HepG2 (cell line): Measurements from ENCODE around the gene MTOR. TPM values are rescaled to one million over a fixed set of nuclear protein-coding genes. Genes with fewer than 3 reads are reported as not detected.

Experiments
- ATRX ChIP-seq: sonication (generic); formaldehyde crosslinking; IDR thresholded peaks from 2 replicates; pipeline ENCODE4 v1.4.0; 2020; ENCODE audit warnings: missing genetic modification reagents, borderline replicate concordance
- BCL6 ChIP-seq: IDR thresholded peaks from 2 replicates; pipeline ENCODE4 v1.6.1; 2016; ENCODE audit warnings: missing genetic modification reagents, missing compliant biosample characterization
- CREM ChIP-seq, 2 experiments: sonication (generic) in 1 of 2; formaldehyde crosslinking in 1 of 2; IDR thresholded peaks; 2 replicates each; pipeline versions ENCODE4 v1.4.0 to v1.6.1; 2016 to 2020; ENCODE audit warnings: antibody characterized with exemption in 1 of 2, mild to moderate bottlenecking in 1 of 2, missing genetic modification reagents in 1 of 2
- GATAD1 ChIP-seq: IDR thresholded peaks from 2 replicates; pipeline ENCODE4 v1.6.1; 2016; ENCODE audit warnings: missing genetic modification reagents, missing compliant biosample characterization
- IRF2 ChIP-seq: IDR thresholded peaks from 2 replicates; pipeline ENCODE4 v1.6.1; 2018; ENCODE audit warnings: missing genetic modification reagents, missing compliant biosample characterization
- IRX3 ChIP-seq: sonication (generic); formaldehyde crosslinking; IDR thresholded peaks from 2 replicates; pipeline ENCODE4 v1.8.1; 2023; ENCODE audit warnings: mild to moderate bottlenecking, low read depth, missing genetic modification reagents, borderline replicate concordance
- NCOR1 ChIP-seq: fragments of 200-600 bp; sonication (generic); IDR thresholded peaks from 2 replicates; pipeline ENCODE4 v1.7.0; 2017; ENCODE audit warnings: antibody characterized with exemption, low read length, borderline replicate concordance
- PHF21A ChIP-seq: sonication (generic); formaldehyde crosslinking; IDR thresholded peaks from 2 replicates; pipeline ENCODE4 v1.5.0; 2020; ENCODE audit warnings: mild to moderate bottlenecking, missing genetic modification reagents
- PPARG ChIP-seq: conservative IDR thresholded peaks from 2 replicates; pipeline ENCODE4 v1.6.1; 2016; ENCODE audit warnings: missing biosample characterization, missing genetic modification reagents
- RCOR2 ChIP-seq: IDR thresholded peaks from 2 replicates; pipeline ENCODE4 v1.6.1; 2016; ENCODE audit warnings: missing biosample characterization, missing genetic modification reagents
- YEATS4 ChIP-seq: sonication (generic); formaldehyde crosslinking; IDR thresholded peaks from 2 replicates; pipeline ENCODE4 v1.4.0; 2020; ENCODE audit warnings: missing genetic modification reagents, borderline replicate concordance
- YY1 ChIP-seq: IDR thresholded peaks from 2 replicates; pipeline ENCODE4 v1.6.1; 2011; ENCODE audit warnings: low read length, low read depth, moderate library complexity, mild to moderate bottlenecking; ENCODE audit not compliant: insufficient read depth, insufficient replicate concordance
- ZBTB20 ChIP-seq: sonication (generic); formaldehyde crosslinking; IDR thresholded peaks from 2 replicates; pipeline ENCODE4 v1.8.1; 2023; ENCODE audit warnings: missing genetic modification reagents, low read depth, mild to moderate bottlenecking, borderline replicate concordance
- ZBTB37 ChIP-seq: sonication (generic); formaldehyde crosslinking; IDR thresholded peaks from 2 replicates; pipeline ENCODE4 v1.4.0; 2020; ENCODE audit warnings: mild to moderate bottlenecking, missing genetic modification reagents
- ZNF501 ChIP-seq: sonication (generic); formaldehyde crosslinking; IDR thresholded peaks from 2 replicates; pipeline ENCODE4 v1.5.1; 2020; ENCODE audit warnings: mild to moderate bottlenecking, moderate library complexity, missing genetic modification reagents
- ZNF547 ChIP-seq: sonication (generic); formaldehyde crosslinking; IDR thresholded peaks from 2 replicates; pipeline ENCODE4 v1.5.1; 2020; ENCODE audit warnings: mild to moderate bottlenecking, missing genetic modification reagents
- ZNF704 ChIP-seq: sonication (generic); formaldehyde crosslinking; IDR thresholded peaks from 2 replicates; pipeline ENCODE4 v1.8.1; 2023; ENCODE audit warnings: mild to moderate bottlenecking, inconsistent platforms, moderate library complexity, missing genetic modification reagents, borderline replicate concordance
- polyA plus RNA-seq, 8 experiments: library from polyadenylated mRNA; depleted of rRNA in 3 of 8; stranded (reverse) in 7 of 8; unstranded in 1 of 8; fragments of >200 nt; fragmentation: Illumina TruSeq in 4 of 8; extraction: Trizol in 4 of 8; gene quantifications; 2 replicates each; pipeline versions ENCODE4 v1.2.1 to v1.2.3, GENCODE V29; 2011 to 2016; ENCODE audit warnings: low read depth in 4 of 8, missing spikeins in 1 of 8, mixed read lengths in 1 of 8; ENCODE audit not compliant: insufficient read depth in 1 of 8
- total RNA-seq, 5 experiments: library from RNA; depleted of rRNA; stranded (reverse); fragments of >200 nt; fragmentation: Illumina TruSeq; extraction: Trizol; gene quantifications; 2 replicates each; pipeline ENCODE4 v1.2.3, GENCODE V29; 2016; ENCODE audit warnings: low read depth in 1 of 5
- TF ChIP-seq, protein P1 (sequence below): IDR thresholded peaks from 2 replicates; pipeline ENCODE4 v1.6.1; 2016; ENCODE audit warnings: low read depth
- TF ChIP-seq, protein P2 (sequence below): sonication (generic); formaldehyde crosslinking; IDR thresholded peaks from 2 replicates; pipeline ENCODE4 v1.4.0; 2020; ENCODE audit warnings: missing genetic modification reagents
- TF ChIP-seq, protein P3 (sequence below): sonication (generic); formaldehyde crosslinking; IDR thresholded peaks from 2 replicates; pipeline ENCODE4 v1.4.0; 2020; ENCODE audit warnings: missing genetic modification reagents

Gene MTOR
- total and polyA plus RNA-seq, 2 of the 13 experiments (the other 11 are each of a cell fraction or from before 2014, with no cell fraction given) = 24.6 to 34.6 TPM

DNA sequence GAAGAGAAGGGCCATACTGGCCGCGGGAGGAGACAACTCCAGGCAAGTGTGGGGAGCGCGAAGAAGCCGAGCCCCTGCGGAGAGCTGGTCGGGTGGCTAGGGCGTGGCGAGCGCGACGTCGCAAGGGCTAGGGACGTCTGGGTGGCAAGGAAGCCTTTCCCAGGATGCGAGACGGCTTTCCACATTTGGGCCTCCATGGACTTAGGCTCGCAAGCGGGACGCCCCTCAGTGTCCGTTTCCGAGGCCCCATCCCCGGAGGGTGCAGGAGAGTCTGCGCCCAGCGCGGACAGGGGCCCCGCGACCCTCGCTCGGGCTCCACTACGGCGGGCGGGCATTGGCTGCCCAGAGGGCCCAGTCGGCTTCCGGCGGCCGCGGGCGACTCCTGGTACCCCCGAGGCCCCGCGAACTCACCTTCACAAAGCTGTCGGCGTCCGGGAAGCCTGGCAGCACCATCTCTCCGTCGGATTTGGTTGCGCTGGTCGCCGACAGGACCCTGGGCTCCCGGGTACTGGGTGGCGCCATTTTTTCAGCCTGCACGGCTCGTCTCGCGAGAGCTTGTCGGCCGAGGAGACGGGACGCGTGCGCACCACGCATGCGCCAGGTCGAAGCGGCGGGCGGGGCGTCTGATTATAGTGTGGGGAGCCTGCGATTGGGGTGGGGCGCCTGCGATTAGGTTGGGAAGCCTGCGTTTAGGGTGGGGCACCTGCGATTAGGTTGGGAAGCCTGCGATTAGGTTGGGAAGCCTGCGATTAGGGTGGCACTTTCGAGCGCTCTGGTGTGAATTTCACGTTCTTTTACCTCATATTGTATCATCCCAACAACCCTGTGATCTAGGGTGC is 162.8 kb downstream of the MTOR start, which contains the start of gene EXOSC10 (continued):
- peak; percentile 83 for TF ChIP-seq YEATS4 (CRISPR knock-in tag)
- TF ChIP-seq ZBTB20 = no peak
- TF ChIP-seq ZNF704 = peak; percentile 85; the same call in 1 of the 2 replicates
- TF ChIP-seq RCOR2 (CRISPR knock-in tag) = no peak
- 0 out of 2 replicates have a peak, but pooled peaks have one; percentile 15 for TF ChIP-seq PHF21A (CRISPR knock-in tag)
- no peak for TF ChIP-seq ATRX
- TF ChIP-seq YY1 = peak; percentile 98
- peak; percentile 44; the same call in 1 of the 2 replicates for TF ChIP-seq ZNF547 (CRISPR knock-in tag)
- TF ChIP-seq, protein P1, sequence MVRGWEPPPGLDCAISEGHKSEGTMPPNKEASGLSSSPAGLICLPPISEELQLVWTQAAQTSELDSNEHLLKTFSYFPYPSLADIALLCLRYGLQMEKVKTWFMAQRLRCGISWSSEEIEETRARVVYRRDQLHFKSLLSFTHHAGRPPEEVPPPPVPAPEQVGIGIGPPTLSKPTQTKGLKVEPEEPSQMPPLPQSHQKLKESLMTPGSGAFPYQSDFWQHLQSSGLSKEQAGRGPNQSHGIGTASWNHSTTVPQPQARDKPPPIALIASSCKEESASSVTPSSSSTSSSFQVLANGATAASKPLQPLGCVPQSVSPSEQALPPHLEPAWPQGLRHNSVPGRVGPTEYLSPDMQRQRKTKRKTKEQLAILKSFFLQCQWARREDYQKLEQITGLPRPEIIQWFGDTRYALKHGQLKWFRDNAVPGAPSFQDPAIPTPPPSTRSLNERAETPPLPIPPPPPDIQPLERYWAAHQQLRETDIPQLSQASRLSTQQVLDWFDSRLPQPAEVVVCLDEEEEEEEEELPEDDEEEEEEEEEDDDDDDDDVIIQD (CRISPR knock-in tag) = no peak
- TF ChIP-seq ZBTB37 (CRISPR knock-in tag) = no peak
- no peak for TF ChIP-seq IRX3 (CRISPR knock-in tag)
- TF ChIP-seq NCOR1 = no peak
- TF ChIP-seq CREM (IDR thresholded peaks at IDR 0.05) = no peak
- no peak for TF ChIP-seq CREM (CRISPR knock-in tag; IDR thresholded peaks at IDR 0.05)
- TF ChIP-seq BCL6 = no peak
- TF ChIP-seq ZNF501 (CRISPR knock-in tag) = peak; percentile 96
- TF ChIP-seq IRF2 = 0 out of 2 replicates have a peak, but pooled peaks have one; percentile 12
- TF ChIP-seq GATAD1 (CRISPR knock-in tag) = peak; percentile 93
- no peak for TF ChIP-seq PPARG (CRISPR knock-in tag)
- TF ChIP-seq, protein P2, sequence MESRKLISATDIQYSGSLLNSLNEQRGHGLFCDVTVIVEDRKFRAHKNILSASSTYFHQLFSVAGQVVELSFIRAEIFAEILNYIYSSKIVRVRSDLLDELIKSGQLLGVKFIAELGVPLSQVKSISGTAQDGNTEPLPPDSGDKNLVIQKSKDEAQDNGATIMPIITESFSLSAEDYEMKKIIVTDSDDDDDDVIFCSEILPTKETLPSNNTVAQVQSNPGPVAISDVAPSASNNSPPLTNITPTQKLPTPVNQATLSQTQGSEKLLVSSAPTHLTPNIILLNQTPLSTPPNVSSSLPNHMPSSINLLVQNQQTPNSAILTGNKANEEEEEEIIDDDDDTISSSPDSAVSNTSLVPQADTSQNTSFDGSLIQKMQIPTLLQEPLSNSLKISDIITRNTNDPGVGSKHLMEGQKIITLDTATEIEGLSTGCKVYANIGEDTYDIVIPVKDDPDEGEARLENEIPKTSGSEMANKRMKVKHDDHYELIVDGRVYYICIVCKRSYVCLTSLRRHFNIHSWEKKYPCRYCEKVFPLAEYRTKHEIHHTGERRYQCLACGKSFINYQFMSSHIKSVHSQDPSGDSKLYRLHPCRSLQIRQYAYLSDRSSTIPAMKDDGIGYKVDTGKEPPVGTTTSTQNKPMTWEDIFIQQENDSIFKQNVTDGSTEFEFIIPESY (CRISPR knock-in tag) = no peak
- TF ChIP-seq, protein P3, sequence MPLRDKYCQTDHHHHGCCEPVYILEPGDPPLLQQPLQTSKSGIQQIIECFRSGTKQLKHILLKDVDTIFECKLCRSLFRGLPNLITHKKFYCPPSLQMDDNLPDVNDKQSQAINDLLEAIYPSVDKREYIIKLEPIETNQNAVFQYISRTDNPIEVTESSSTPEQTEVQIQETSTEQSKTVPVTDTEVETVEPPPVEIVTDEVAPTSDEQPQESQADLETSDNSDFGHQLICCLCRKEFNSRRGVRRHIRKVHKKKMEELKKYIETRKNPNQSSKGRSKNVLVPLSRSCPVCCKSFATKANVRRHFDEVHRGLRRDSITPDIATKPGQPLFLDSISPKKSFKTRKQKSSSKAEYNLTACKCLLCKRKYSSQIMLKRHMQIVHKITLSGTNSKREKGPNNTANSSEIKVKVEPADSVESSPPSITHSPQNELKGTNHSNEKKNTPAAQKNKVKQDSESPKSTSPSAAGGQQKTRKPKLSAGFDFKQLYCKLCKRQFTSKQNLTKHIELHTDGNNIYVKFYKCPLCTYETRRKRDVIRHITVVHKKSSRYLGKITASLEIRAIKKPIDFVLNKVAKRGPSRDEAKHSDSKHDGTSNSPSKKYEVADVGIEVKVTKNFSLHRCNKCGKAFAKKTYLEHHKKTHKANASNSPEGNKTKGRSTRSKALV (CRISPR knock-in tag) = 0 out of 2 replicates have a peak, but pooled peaks have one; percentile 57
